ENCODE results near the gene POU2F3.

DNA sequence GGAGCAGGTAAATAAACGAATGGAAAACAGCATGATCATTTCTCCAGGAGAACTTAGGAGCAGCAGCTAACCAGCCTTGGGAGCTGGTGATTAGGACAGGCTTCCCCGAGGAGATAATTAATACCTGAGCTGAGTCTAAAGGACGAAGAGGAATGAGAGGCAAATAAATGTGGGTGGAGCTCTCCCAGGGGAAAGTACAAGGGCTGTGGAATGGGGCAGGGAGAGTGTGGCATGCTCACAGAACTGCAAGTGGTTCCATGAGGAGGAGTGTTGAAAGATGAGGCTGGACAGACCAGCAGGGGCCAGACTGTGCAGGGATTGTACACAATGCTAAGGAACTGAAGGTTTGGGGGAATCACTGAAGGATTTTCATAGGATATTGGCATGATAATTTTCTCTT is 70.9 kb downstream of the POU2F3 start:
- TF ChIP-seq CTCF (conservative IDR thresholded peaks at IDR 0.05; ENCODE audit: low read depth, low read length) (no peak), POLR2A (IDR thresholded peaks at IDR 0.05; ENCODE audit: low read depth, low read length) (no peak), NFE2L2 (IDR thresholded peaks at IDR 0.05; ENCODE audit: low read depth, low read length) (no peak), USF2 (IDR thresholded peaks at IDR 0.05; ENCODE audit: low read depth, low read length) (no peak), MAZ (IDR thresholded peaks at IDR 0.05; ENCODE audit: borderline replicate concordance, low read depth, low read length) (no peak), RAD21 (IDR thresholded peaks at IDR 0.05; ENCODE audit: low read length) (no peak), SMC3 (IDR thresholded peaks at IDR 0.05; ENCODE audit: low read depth, low read length) (no peak), MAFK (IDR thresholded peaks at IDR 0.05; ENCODE audit: low read depth, low read length) (no peak)
